ENCODE data around the gene PARN.

DNA sequence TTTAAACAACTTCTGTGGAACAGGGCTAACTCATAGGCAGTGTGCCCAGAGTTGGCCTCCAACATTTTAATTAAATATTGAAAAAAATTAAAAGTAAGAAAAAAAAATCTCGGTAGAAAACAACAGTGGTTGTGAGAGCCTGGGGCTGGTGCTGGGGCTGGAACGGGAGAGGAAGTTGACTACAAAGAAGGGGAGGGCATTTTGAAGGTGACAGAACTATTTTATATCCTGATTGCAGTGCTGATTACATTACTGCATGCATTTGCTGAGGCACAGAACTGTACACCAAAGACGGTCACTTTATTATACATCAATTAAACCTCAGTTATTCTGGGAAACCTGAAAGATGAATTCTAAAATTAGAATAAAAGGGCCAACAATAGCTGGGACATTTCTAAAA is 142.5 kb downstream of the PARN start:
- TF ChIP-seq POLR2AphosphoS5 (IDR thresholded peaks at IDR 0.05; ENCODE audit: borderline replicate concordance, low read depth, low read length), result no peak
- TF ChIP-seq EZH2 (IDR thresholded peaks at IDR 0.05), result no peak
